Karpas-422 (cell line): ENCODE data around the gene AJAP1. TPM values are rescaled to one million over a fixed set of nuclear protein-coding genes. Genes with fewer than 3 reads are reported as not detected.

Source experiments
- DNase-seq: peaks from one replicate; pipeline ENCODE4 v3.0.0-alpha.2; 2015
- H2AFZ ChIP-seq: fragments of 200-600 bp; sonication (generic); 2 replicates; pipeline ENCODE4 v1.6.1; 2014; ENCODE audit warnings: antibody characterized with exemption, low read length, mixed read lengths
- H3K27ac ChIP-seq: fragments of 200-600 bp; sonication (generic); 2 replicates; pipeline ENCODE4 v1.5.1; 2014; ENCODE audit warnings: mild to moderate bottlenecking, low read length, moderate library complexity
- H3K27me3 ChIP-seq: fragments of 200-600 bp; sonication (generic); 2 replicates; pipeline ENCODE4 v1.6.1; 2014; ENCODE audit warnings: low read length, mixed read lengths
- H3K36me3 ChIP-seq: fragments of 200-600 bp; sonication (generic); 2 replicates; pipeline ENCODE4 v1.6.1; 2014; ENCODE audit warnings: low read length, mixed read lengths; ENCODE audit not compliant: insufficient read depth
- H3K4me1 ChIP-seq: fragments of 200-600 bp; sonication (generic); 2 replicates; pipeline ENCODE4 v1.6.1; 2014; ENCODE audit warnings: mild to moderate bottlenecking, low read length, mixed read lengths
- H3K4me2 ChIP-seq: fragments of 200-600 bp; sonication (generic); 2 replicates; pipeline ENCODE4 v1.6.1; 2014; ENCODE audit warnings: low read length, low read depth, mild to moderate bottlenecking; ENCODE audit not compliant: poor library complexity, severe bottlenecking
- H3K4me3 ChIP-seq: fragments of 200-600 bp; sonication (generic); 2 replicates; pipeline ENCODE4 v1.5.1; 2014; ENCODE audit warnings: mild to moderate bottlenecking, antibody characterized with exemption, low read length, mixed read lengths
- H3K79me2 ChIP-seq: fragments of 200-600 bp; sonication (generic); 2 replicates; pipeline ENCODE4 v1.6.1; 2014; ENCODE audit warnings: mild to moderate bottlenecking, low read length, mixed read lengths
- H3K9ac ChIP-seq: fragments of 200-600 bp; sonication (generic); 2 replicates; pipeline ENCODE4 v1.6.0; 2014; ENCODE audit warnings: low read length
- H3K9me2 ChIP-seq: fragments of 200-600 bp; sonication (generic), shearing (Covaris generic); replicated peaks from 2 replicates; pipeline ENCODE4 v1.6.0; 2014; ENCODE audit warnings: mild to moderate bottlenecking, low read length, moderate library complexity; ENCODE audit not compliant: insufficient read depth
- H3K9me3 ChIP-seq: fragments of 300-700, 200-600 bp; sonication (generic); 2 replicates; pipeline ENCODE4 v1.6.1; 2014; ENCODE audit warnings: low read length, mixed read lengths
- H4K20me1 ChIP-seq: fragments of 200-600 bp; sonication (generic); 2 replicates; pipeline ENCODE4 v1.6.1; 2014; ENCODE audit warnings: mild to moderate bottlenecking, antibody characterized with exemption, low read length, low read depth; ENCODE audit not compliant: insufficient read depth
- total RNA-seq: library from RNA; depleted of rRNA; stranded (reverse); fragments of >200 nt; shearing (Covaris generic); gene quantifications from 2 replicates; pipeline ENCODE4 v1.2.3, GENCODE V29; 2014; ENCODE audit warnings: low replicate concordance

AJAP1 gene
- total RNA-seq, 1 experiment from 2014 or later, result not detected

DNA sequence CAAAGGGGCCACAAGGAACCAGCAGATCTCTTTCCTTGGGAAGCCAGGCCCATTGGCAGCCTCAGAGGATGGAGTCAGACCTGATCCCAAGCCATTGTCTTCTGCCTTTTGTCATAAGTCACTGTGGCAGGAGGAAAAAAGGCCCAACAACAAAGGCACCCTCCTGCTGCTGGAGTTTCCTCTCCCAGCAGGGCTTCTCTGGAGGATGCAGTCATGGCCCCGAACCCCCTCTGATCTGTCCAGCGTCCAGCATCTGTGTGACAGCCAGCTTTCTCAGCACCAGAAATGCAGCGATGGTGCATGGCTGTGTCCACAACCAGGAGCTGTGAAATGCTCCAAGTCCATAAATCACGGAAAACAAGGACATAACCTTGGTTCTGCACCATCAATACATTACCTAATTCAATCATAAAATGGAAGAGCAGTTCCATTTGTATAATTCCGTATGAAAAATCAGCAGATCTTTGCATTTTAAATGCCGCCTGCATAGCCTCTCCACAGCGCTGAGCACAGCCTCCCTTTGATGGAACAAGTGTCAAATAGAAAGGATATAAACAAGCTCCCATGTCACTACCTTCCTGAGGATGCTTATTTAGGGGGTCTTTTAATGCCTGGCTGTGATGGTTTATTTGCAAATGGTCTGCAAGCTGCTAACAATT lies 30.6 kb downstream of the AJAP1 start:
- no peak for DNase-seq
- Histone ChIP-seq H3K36me3 (no peaks in the 10 kb centered on the region), H3K79me2 (no peaks in the 10 kb centered on the region), H3K9ac (no peak overlapping the region), H3K9me2 (no peaks in the 10 kb centered on the region), H4K20me1 (no peaks in the 10 kb centered on the region), H3K4me3 (no peak overlapping the region), H3K4me1 (no peaks in the 10 kb centered on the region), H2AFZ (no peak overlapping the region), H3K9me3 (no peaks in the 10 kb centered on the region), H3K4me2 (no peak overlapping the region), H3K27me3 (0 out of 2 replicates have a peak, but pooled peaks cover 2% of the 10 kb centered on the region), H3K27ac (no peak overlapping the region)

- Histone ChIP-seq H3K36me3 (no peaks in the 10 kb centered on the region), H3K27me3 (no peaks in the 10 kb centered on the region), H3K9ac (no peak overlapping the region), H3K4me2 (no peak overlapping the region), H3K4me3 (no peak overlapping the region), H3K27ac (no peak overlapping the region), H3K9me2 (no peaks in the 10 kb centered on the region), H2AFZ (no peak overlapping the region), H3K4me1 (no peaks in the 10 kb centered on the region), H3K9me3 (no peaks in the 10 kb centered on the region), H4K20me1 (no peaks in the 10 kb centered on the region), H3K79me2 (no peaks in the 10 kb centered on the region)
- DNase-seq, result no peak
Measured at GRCh38 chr1:4685523-4685865, 31.1 kb downstream of the AJAP1 start.

- Histone ChIP-seq H3K4me2 (no peak overlapping the region), H3K4me3 (no peak overlapping the region), H3K27me3 (no peaks in the 10 kb centered on the region), H2AFZ (no peak overlapping the region), H3K36me3 (no peaks in the 10 kb centered on the region), H3K79me2 (no peaks in the 10 kb centered on the region), H4K20me1 (no peaks in the 10 kb centered on the region), H3K9ac (no peak overlapping the region), H3K4me1 (no peaks in the 10 kb centered on the region), H3K9me2 (no peaks in the 10 kb centered on the region), H3K9me3 (no peaks in the 10 kb centered on the region), H3K27ac (no peak overlapping the region)
- DNase-seq, result no peak
Measured at GRCh38 chr1:4687943-4688342, 33.5 kb downstream of the AJAP1 start.

DNA sequence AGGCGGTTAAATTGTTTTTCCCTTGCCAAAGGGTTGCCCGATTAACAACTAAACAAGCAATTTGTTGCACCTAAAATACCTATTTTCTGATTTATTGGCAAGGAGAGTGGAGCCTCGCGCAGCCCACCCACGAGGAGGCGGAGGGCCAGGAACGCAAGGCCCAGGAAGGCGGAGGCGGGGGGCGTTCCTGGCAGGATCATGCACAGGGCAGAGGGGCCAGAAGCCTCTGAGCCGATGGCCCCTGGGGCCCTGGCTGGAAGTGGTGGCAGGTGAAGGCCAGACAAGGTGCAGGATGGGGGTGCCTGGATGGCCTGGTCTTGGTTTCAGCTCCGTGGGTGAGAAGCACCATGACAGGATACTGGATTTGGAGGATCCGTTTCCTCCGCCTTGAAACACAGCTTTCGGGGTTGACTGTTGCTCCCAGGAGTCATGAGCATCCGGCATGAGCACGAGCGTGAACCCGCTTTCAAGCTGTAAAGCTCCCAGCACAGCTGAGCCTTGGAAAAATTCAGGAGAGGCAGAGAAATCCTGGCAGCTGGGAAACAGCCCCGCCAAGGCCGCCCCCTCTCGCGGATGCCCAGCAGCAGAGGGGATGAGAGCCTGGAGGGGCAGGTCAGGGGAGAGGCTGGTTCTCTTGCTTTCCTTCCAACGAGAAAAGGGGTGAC lies 35.0 kb downstream of the AJAP1 start:
- Histone ChIP-seq H4K20me1 (no peaks in the 10 kb centered on the region), H3K4me2 (no peak overlapping the region), H3K36me3 (no peaks in the 10 kb centered on the region), H2AFZ (no peak overlapping the region), H3K9ac (no peak overlapping the region), H3K9me3 (no peaks in the 10 kb centered on the region), H3K4me3 (no peak overlapping the region), H3K27me3 (no peaks in the 10 kb centered on the region), H3K27ac (no peak overlapping the region), H3K4me1 (no peaks in the 10 kb centered on the region), H3K79me2 (no peaks in the 10 kb centered on the region), H3K9me2 (no peaks in the 10 kb centered on the region)
- DNase-seq, result no peak

DNA sequence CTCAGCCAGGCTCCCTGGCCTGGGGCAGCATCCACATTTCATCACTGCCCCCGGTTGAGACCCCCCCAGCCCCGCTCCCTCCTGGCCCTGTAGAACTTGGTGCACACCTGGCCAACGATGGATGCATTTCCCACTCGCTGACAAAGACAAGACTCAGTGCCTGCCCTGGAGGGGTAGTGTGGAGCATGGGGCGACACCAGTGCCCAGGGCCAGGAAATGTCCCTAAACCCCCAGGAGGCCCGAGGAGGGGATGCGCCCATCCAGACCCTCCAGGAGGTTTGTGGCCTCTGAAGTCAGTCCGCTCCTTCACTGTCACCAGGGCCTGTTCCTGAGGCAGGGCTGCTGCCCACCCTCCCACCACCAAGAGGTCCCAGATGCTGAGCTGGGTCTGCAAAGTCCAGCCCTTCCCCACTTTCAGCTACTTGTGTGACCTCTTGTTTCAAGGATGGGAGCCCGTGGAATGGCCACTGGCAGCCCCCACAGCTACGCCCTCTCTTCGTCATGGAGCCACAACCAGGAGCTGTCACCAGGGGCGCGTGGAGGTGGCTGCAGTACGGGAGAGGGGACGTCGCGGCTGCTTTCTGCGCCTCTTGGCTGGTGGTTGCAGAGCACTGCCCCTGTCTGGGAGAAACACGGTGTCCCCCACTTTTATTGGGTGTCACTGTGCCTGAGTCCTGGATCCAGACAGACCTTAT lies 35.7 kb downstream of the AJAP1 start:
- no peak overlapping the region for H2AFZ ChIP-seq
- no peaks in the 10 kb centered on the region for H3K9me2 ChIP-seq
- no peak overlapping the region for H3K4me3 ChIP-seq
- no peak overlapping the region for H3K9ac ChIP-seq
- no peak overlapping the region for H3K4me2 ChIP-seq
- H3K27ac ChIP-seq, result no peak overlapping the region
- no peaks in the 10 kb centered on the region for H3K27me3 ChIP-seq
- DNase-seq, result no peak
- no peaks in the 10 kb centered on the region for H3K4me1 ChIP-seq
- no peaks in the 10 kb centered on the region for H4K20me1 ChIP-seq
- H3K9me3 ChIP-seq, result no peaks in the 10 kb centered on the region
- H3K79me2 ChIP-seq, result no peaks in the 10 kb centered on the region
- H3K36me3 ChIP-seq, result no peaks in the 10 kb centered on the region

GRCh38 chr1:4690951-4691675 lies 36.7 kb downstream of the AJAP1 start:
- Histone ChIP-seq H4K20me1 (no peaks in the 10 kb centered on the region), H3K36me3 (no peaks in the 10 kb centered on the region), H3K4me2 (no peak overlapping the region), H3K9me3 (no peaks in the 10 kb centered on the region), H3K27ac (no peak overlapping the region), H3K9me2 (no peaks in the 10 kb centered on the region), H2AFZ (no peak overlapping the region), H3K4me3 (no peak overlapping the region), H3K79me2 (no peaks in the 10 kb centered on the region), H3K4me1 (no peaks in the 10 kb centered on the region), H3K27me3 (no peaks in the 10 kb centered on the region), H3K9ac (no peak overlapping the region)
- DNase-seq, result no peak

DNA sequence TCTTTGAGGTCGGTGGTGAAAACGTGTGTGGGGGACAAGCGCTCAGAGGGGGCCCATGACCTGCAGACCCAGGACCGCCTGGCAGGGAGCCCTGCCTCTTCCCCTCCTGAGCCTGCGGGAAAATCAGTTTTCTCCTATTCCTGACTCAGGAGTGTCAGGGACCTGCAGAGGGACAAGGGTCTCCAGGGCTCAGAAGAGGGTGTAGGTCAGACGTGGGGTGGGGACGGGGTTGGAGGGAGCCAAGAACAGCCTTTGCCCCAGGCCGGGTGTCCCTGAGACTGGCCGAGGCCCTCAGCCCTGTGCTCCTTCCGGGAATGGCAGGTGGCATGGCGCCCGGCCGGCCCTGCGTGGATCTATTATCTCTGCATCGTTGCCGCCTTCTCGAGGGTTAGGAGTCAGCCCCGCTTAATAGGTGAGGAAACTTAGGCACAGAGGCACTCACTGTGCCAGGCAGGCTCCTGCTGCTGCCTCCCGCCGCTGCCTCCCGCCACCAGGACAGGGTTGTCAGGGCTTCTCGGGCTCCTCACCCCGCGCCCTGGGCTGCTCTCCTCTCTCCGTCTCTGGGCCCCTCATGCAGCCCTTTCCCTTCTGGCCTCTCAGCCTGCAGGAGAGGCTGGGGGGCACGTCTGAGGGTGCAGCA lies 37.5 kb downstream of the AJAP1 start:
- no peak overlapping the region for H3K4me2 ChIP-seq
- H4K20me1 ChIP-seq, result no peaks in the 10 kb centered on the region
- no peaks in the 10 kb centered on the region for H3K27me3 ChIP-seq
- no peaks in the 10 kb centered on the region for H3K9me2 ChIP-seq
- no peak overlapping the region for H2AFZ ChIP-seq
- H3K9ac ChIP-seq, result no peak overlapping the region
- DNase-seq, result no peak
- H3K27ac ChIP-seq, result no peak overlapping the region
- H3K9me3 ChIP-seq, result no peaks in the 10 kb centered on the region
- no peaks in the 10 kb centered on the region for H3K4me1 ChIP-seq
- H3K79me2 ChIP-seq, result no peaks in the 10 kb centered on the region
- H3K4me3 ChIP-seq, result no peak overlapping the region
- no peaks in the 10 kb centered on the region for H3K36me3 ChIP-seq

DNA sequence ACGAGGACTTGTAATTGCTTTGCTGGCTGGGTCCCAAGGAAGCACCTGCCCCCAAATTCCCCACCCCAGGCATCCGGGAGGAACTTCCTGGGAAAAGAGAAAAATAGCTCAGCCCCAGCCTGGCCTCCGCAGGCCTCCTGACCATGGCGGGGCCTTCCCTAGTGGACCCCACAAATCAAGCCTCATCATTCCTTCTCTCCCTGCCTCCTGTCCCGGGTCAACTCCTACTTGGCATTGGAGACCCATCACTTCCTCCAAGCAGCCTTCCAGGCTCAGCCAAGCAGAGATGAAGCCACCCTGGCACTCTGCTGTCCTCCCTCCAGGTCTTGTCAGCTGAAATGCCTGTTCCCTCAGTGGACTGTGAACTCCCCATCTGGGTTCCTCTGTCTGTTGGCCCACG lies 38.0 kb downstream of the AJAP1 start:
- no peak overlapping the region for H3K4me2 ChIP-seq
- no peaks in the 10 kb centered on the region for H3K79me2 ChIP-seq
- H3K9me2 ChIP-seq, result no peaks in the 10 kb centered on the region
- H4K20me1 ChIP-seq, result no peaks in the 10 kb centered on the region
- no peak for DNase-seq
- no peaks in the 10 kb centered on the region for H3K9me3 ChIP-seq
- no peaks in the 10 kb centered on the region for H3K36me3 ChIP-seq
- no peak overlapping the region for H2AFZ ChIP-seq
- no peaks in the 10 kb centered on the region for H3K4me1 ChIP-seq
- no peak overlapping the region for H3K9ac ChIP-seq
- H3K4me3 ChIP-seq, result no peak overlapping the region
- no peaks in the 10 kb centered on the region for H3K27me3 ChIP-seq
- no peak overlapping the region for H3K27ac ChIP-seq
